Heart left ventricle (tissue), 13 donors: ENCODE measurements around the gene ANKRD2.

Experiments used
- CTCF ChIP-seq, 12 donors: fragments of 200-600 bp; sonication (generic) in 4 of 12; IDR thresholded peaks; one replicate each; pipeline versions ENCODE4 v1.5.0 to v1.8.0; 2018 to 2022; ENCODE audit warnings: antibody characterized with exemption in 12 of 12, mild to moderate bottlenecking in 5 of 12
- POLR2A ChIP-seq, 2 donors: fragments of 450-650 bp; IDR thresholded peaks; one replicate each; pipeline ENCODE4 v1.6.1; 2017; ENCODE audit warnings: antibody characterized with exemption in 2 of 2, mild to moderate bottlenecking in 2 of 2, moderate library complexity in 2 of 2
- donor health status: ischemic (EF 13 %, LVEDD 7.1; RV severe dilation, severe dysfunction).
- donor health status: DM: no; HTN: yes; CAD: no.
- donor health status: DM: no; HTN: no; CAD: no.
- donor health status: ischemic (EF 25% LVEDD 6.9; RV normal size, moderate dysfunction).
- donor health status: ischemic (EF 25% LVEDD 5.7; RV mildly dilated, moderate dysfunction).
- donor health status: ischemic (EF 35%, LVEDD 5.7; RV mildly dilated, moderate dysfunction).
- donor health status: nonischemic (EF 11% LVEDD 7.7; RV severe dilation, severe dysfunction).
- donor health status: DM: yes; HTN: yes; CAD: no.
- donor health status: PGD.
- donor health status: ischemic (EF 29% LVEDD 5.4; RV normal size, mild dysfunction).
- donor health status: nonischemic (EF 23%, LVEDD 6.1; RV moderate dilation, normal function).

GRCh38 chr10:97573672-97574071 lies 1.1 kb downstream of the ANKRD2 start:
- TF ChIP-seq POLR2A (IDR thresholded peaks at IDR 0.05) (no peak), CTCF (IDR thresholded peaks at IDR 0.05) (no peak)
